ENCODE results near the gene RGMB. TPM values are rescaled to one million over a fixed set of nuclear protein-coding genes. Genes with fewer than 3 reads are reported as not detected.

The RGMB gene
- total RNA-seq, 1 experiment from 2014 or later: 16.4 TPM

GRCh38 chr5:98765815-98766214 lies 7.6 kb upstream of the RGMB start:
- H3K27me3 Mint-ChIP-seq (ENCODE audit: insufficient read depth, unreplicated experiment): no peaks in the 10 kb centered on the region
- Histone ChIP-seq H3K9me3 (no peaks in the 10 kb centered on the region), H3K27me3 (replicated peaks; ENCODE audit: control insufficient read depth, insufficient read depth, low read length) (no peaks in the 10 kb centered on the region; the same call in 1 of the 2 replicates), H3K4me1 (no peaks in the 10 kb centered on the region), H3K36me3 (ENCODE audit: control insufficient read depth, insufficient read depth, low read length) (no peaks in the 10 kb centered on the region), H3K4me3 (ENCODE audit: low read depth, low read length) (no peak overlapping the region)
- peaks cover 9% of the 10 kb centered on the region for H3K36me3 Mint-ChIP-seq (ENCODE audit: insufficient read depth, unreplicated experiment)
- no peak overlapping the region for H3K4me3 Mint-ChIP-seq (ENCODE audit: unreplicated experiment)
- no peak overlapping the region for H3K27ac Mint-ChIP-seq (ENCODE audit: unreplicated experiment)
- H3K9me3 Mint-ChIP-seq (ENCODE audit: unreplicated experiment): no peaks in the 10 kb centered on the region
- intact Hi-C loops (cut with micrococcal nuclease; ENCODE audit: unreplicated experiment): no loop called here
- ChIA-PET POLR2A (no interaction called here), CTCF (no interaction called here)
- TF ChIP-seq, protein P1, sequence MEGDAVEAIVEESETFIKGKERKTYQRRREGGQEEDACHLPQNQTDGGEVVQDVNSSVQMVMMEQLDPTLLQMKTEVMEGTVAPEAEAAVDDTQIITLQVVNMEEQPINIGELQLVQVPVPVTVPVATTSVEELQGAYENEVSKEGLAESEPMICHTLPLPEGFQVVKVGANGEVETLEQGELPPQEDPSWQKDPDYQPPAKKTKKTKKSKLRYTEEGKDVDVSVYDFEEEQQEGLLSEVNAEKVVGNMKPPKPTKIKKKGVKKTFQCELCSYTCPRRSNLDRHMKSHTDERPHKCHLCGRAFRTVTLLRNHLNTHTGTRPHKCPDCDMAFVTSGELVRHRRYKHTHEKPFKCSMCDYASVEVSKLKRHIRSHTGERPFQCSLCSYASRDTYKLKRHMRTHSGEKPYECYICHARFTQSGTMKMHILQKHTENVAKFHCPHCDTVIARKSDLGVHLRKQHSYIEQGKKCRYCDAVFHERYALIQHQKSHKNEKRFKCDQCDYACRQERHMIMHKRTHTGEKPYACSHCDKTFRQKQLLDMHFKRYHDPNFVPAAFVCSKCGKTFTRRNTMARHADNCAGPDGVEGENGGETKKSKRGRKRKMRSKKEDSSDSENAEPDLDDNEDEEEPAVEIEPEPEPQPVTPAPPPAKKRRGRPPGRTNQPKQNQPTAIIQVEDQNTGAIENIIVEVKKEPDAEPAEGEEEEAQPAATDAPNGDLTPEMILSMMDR (IDR thresholded peaks at IDR 0.05; ENCODE audit: insufficient read depth in 1 of 2, low read depth in 1 of 2, low read length in 1 of 2, severe bottlenecking in 1 of 2, unreplicated experiment in 1 of 2): no peak
- DNase-seq: no peak
- no peaks in the 10 kb centered on the region for H3K4me1 Mint-ChIP-seq (ENCODE audit: low read depth, unreplicated experiment)
- no TSS peak for BruUV-seq (replicated peaks)

- Histone ChIP-seq H3K9me3 (no peaks in the 10 kb centered on the region), H3K27me3 (replicated peaks; ENCODE audit: control insufficient read depth, insufficient read depth, low read length) (no peaks in the 10 kb centered on the region; the same call in 1 of the 2 replicates), H3K4me1 (peaks cover 8% of the 10 kb centered on the region), H3K4me3 (ENCODE audit: low read depth, low read length) (no peak overlapping the region), H3K36me3 (ENCODE audit: control insufficient read depth, insufficient read depth, low read length) (no peaks in the 10 kb centered on the region)
- Mint-ChIP-seq H3K27ac (ENCODE audit: unreplicated experiment) (no peak overlapping the region), H3K4me3 (ENCODE audit: unreplicated experiment) (no peak overlapping the region), H3K9me3 (ENCODE audit: unreplicated experiment) (no peaks in the 10 kb centered on the region), H3K36me3 (ENCODE audit: insufficient read depth, unreplicated experiment) (peaks cover 18% of the 10 kb centered on the region), H3K27me3 (ENCODE audit: insufficient read depth, unreplicated experiment) (no peaks in the 10 kb centered on the region), H3K4me1 (ENCODE audit: low read depth, unreplicated experiment) (peaks cover 9% of the 10 kb centered on the region)
- DNase-seq: no peak
- no TSS peak for BruUV-seq (replicated peaks)
- ChIA-PET CTCF (interaction anchor here (1.2 kb wide), 1 partner anchor 29 kb away, joined by 5 read pairs; no protein-coding TSS in a partner anchor), POLR2A (no interaction called here)
- TF ChIP-seq, protein P1 (IDR thresholded peaks at IDR 0.05; ENCODE audit: insufficient read depth in 1 of 2, low read depth in 1 of 2, low read length in 1 of 2, severe bottlenecking in 1 of 2, unreplicated experiment in 1 of 2): no peak
- intact Hi-C loops (cut with micrococcal nuclease; ENCODE audit: unreplicated experiment): no loop called here
These were observed 5.9 kb upstream of the RGMB start for GRCh38 chr5:98767581-98767980.

DNA sequence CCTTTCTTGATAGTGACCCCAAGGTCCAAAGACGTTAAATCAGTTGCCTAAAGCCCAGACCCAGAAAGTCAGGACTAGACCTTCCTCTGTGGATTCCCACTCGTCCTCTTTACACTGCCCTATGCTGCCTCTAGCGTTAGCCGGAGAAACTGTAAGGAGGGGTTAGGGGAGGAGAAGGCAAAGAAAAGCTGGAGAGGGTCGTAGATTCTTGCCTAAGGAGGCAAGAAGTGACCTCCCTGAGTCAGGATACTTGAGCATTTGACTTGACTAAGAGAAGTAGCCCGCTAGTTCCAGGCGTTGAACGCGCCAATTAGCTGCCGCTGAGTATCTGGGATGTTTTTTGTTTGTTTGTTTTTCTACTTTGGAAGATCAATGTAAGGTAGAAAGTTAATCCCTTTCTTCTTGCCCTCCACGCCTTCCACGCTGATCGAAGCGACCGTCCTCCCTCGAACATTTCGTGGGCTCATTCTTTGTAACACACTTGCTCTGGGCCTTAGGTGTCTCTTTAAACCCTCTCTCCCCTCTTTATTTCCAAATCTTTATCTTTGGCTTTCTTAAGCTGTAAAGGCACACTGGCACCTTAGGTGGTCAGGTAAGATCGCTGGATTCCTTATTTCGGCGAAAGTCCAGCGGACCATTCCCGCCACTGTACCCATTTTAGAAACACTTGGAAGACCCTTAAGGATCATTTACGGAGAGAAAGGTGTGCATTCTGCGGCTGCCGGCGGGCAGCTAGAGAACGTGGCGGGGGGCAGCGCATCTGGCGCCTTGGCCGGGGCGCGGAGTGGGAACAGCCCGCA lies 5.1 kb upstream of the RGMB start:
- Mint-ChIP-seq H3K36me3 (ENCODE audit: insufficient read depth, unreplicated experiment) (peaks cover 26% of the 10 kb centered on the region), H3K4me1 (ENCODE audit: low read depth, unreplicated experiment) (peaks cover 9% of the 10 kb centered on the region), H3K9me3 (ENCODE audit: unreplicated experiment) (no peaks in the 10 kb centered on the region), H3K27ac (ENCODE audit: unreplicated experiment) (no peak overlapping the region), H3K4me3 (ENCODE audit: unreplicated experiment) (peak overlapping the region; percentile 82), H3K27me3 (ENCODE audit: insufficient read depth, unreplicated experiment) (no peaks in the 10 kb centered on the region)
- ChIA-PET CTCF (interaction anchor here (0.6 to 1.2 kb wide), 5 partner anchors 9 to 1537 kb away, joined by 3 to 5 read pairs (median 3); no protein-coding TSS in a partner anchor), POLR2A (no interaction called here)
- peaks cover 8% of the 10 kb centered on the region for H3K4me1 ChIP-seq
- H3K27me3 ChIP-seq (replicated peaks; ENCODE audit: control insufficient read depth, insufficient read depth, low read length): no peaks in the 10 kb centered on the region; the same call in 1 of the 2 replicates
- BruUV-seq (replicated peaks): no TSS peak
- TF ChIP-seq, protein P1 (IDR thresholded peaks at IDR 0.05; ENCODE audit: insufficient read depth in 1 of 2, low read depth in 1 of 2, low read length in 1 of 2, severe bottlenecking in 1 of 2, unreplicated experiment in 1 of 2): peak; percentile 77 to 89
- H3K9me3 ChIP-seq: no peaks in the 10 kb centered on the region
- no peaks in the 10 kb centered on the region for H3K36me3 ChIP-seq (ENCODE audit: control insufficient read depth, insufficient read depth, low read length)
- DNase-seq: peak; percentile 56 to 64
- peak overlapping the region; percentile 46 for H3K4me3 ChIP-seq (ENCODE audit: low read depth, low read length)
- intact Hi-C loops (cut with micrococcal nuclease; ENCODE audit: unreplicated experiment): loop anchor here (1.0 to 2.0 kb wide), 2 partner anchors 58 to 1471 kb away; no protein-coding TSS in a partner anchor

All from Caco-2 (cell line).